Measurements from ENCODE around the gene RSU1.

The RSU1 gene

DNA sequence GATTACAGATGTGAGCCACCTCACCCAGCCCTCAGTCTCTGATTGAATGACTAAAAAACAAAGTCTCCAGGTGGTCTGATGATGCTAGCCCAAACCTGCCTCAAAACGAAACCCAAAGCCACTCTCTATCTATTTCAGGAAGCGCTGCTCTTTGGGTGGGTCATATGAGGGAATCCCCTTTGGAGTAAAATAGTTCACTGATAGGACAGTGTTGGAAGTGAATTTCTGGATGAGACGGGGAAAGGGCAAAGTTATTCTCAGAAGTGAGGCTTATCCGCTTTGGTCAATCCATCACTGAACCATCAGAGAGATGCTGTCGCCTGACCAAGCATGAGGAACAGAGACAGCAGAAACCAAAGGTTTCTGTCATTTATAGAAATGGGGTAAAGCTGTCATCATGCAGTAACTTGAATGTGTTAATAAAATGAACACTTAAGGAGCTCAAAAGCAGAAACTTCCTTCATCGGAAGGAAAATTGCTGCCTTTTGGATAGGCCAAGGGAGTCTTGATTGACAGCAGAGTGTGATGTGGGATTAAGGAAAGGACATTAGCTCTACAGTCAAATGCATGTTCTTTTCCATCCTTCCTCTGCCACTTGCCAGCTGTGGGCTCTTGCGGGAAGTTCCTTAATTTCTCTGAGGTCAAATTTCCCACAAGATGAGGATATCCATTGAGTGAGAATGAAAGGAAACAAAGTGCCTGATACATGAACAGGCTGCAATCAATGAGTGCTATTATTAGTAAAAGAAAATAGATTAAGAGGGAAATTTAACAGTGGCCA lies 230.7 kb downstream of the RSU1 start:
- DNase-seq: no peak

DNA sequence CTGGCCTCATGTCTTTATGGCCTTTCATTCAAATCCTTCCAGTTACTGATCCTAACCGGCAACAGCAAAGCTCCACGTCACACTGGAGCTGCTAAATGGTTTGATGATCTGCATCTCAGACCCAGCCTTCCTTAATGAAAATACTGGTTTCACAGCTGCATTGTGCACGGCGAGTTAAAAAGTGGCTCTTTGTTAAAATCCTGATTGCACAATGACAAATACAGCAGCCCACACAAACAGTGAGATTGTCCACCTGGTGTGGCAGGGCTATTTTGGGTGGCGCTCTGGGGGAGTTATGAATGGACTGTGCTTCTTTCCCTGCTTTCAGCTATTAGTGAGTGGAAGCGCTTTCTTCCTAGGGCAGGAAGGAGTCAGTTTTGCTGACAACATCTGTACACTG lies 232.1 kb downstream of the RSU1 start:
- peak; percentile 48 for DNase-seq

DNA sequence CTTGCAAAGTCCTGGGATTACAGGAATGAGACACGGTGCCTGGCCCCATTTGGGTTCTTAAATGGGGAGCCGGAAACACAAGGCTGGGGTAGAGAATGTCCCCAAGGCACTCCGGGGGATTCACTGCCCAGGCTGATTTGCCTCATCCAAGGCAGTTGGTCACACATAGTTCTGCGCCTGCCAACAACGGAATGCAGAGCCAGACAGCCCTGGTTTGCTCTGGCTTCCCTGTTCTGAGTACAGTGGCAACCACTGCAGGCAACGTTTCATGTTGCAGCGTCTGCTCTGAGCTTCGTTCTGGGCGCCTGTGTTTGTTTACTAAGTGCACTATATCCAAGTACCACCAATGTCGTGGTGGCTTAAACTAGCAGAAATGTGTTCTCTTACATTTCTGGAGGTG lies 233.8 kb downstream of the RSU1 start:
- DNase-seq: no peak

DNA sequence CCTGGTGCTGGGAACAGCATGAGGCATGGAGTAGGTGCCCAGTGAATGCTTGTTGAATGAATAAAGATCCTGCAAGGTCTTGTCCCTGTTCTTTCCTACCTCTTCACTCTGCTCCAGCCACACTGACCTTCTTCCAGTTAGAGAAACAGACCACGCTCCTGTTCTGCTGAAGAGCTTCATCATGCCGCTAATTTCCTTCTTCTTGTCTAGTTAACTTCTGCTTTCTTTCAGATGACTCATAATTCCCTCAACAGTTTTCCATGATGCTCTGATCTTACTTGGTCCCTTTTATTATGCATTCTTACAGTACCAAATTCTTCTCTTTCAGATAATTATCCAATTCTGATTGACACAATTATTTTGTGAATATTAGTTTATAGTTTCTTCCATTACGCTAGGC lies 236.0 kb downstream of the RSU1 start:
- DNase-seq: no peak

DNA sequence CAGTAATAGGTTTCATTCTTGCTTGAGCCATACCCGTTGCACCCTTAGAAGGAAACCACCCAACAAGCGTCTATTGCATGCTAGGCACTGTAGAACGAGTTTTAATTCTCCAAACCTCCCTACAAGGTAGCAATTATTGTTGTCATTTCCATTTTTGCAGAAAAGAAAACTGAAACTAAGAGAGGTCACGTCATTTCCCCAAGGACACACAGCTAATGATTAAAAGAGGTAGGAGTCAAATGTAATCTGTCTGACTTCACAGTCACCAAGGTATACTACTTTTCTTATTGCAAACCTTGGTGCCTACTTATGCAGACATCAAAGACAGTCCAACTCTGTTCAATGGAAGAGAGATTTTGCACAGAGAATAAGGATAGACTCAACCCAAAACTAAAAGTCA lies 246.5 kb downstream of the RSU1 start:
- no peak for DNase-seq

DNA sequence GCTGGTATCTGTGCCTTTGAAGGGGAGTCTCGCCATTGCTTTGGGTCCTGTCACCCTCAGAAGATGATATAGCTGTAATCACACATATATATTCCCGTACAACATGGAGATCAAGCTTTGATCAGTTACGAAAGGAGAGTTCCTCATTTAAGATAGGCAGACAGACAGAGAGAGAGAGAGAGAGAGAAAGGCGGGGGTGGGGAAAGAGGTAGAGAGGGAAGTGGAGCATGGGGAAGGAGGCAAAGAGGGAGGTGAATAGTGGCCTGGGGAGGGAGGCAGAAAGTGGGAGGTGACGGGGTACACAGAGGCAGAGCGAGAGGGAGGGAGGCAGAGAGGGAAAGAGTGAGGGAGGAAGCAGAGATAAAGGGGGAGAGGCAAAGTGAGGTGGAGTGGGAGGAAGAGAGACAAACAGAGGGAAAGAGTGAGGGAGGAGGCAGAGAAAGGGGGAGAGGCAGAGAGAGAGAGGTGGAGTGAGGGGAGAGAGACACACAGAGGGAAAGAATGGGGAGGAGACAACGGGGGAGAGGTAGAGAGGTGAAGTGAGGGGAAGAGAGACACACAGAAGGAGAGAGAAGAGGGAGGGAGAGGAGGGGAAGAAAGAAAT lies 250.9 kb downstream of the RSU1 start:
- no peak for DNase-seq

DNA sequence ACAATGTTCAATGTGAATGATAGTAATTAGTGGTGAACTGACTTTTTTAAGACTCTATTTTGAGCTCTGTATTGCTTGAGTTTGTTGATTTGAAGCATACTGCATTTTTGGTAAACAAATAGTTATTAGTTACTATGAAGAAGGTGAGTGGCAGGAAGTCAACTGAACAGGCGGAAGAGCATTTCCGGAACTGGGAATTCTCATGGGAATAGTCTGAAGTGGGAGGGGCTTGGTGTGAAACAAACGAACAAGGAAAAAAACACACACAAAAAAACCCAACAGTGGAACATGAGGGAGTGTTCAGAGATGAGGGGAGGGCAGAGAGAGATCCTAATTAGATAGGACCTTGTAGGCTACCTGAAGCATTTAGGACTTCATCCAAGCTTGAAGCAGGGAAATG lies 251.6 kb downstream of the RSU1 start:
- no peak for DNase-seq

DNA sequence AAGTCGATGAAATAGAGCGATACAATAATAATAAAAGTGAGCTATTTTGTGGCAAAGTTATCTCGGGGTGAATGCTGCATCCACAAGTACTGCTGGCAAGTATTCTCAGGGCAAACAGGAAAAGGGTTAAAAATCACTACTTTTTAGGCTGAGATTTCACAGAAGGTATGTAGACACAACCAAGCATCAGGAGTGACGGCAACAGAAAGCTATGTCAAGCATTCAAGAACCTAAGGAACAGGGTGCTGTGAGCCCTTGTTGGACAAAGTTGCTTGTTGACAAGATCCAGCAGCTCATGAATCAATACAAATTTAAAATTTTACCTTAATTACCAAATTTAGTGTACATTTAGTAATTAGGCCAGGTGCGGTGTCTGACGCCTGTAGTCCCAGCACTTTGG lies 254.3 kb downstream of the RSU1 start:
- no peak for DNase-seq

DNA sequence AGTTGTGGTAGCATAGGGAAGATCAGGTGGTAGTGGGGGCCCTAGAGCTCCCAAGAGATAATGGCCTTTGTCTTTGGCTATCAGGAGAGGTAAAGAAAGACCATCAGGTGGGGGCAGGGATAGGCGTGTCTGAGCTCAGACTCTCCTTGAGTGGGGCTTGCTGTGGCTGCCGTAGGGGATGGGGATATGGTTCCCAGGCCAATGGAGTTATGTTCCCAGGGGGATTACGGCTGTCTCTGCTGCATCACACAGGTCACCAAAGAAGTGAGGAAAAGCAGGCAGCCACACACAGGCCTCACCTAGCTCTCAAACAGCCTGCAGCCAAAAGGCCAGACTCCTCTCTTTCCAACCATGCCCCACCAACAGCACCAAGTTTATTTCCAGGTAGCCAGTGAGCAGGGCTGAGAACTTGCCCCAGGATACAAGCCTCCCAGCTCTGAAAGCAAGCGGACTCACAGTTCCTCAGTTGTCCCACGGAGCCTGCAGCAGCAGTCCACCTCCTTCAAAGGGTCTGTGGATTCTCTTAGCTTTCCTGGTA lies 257.9 kb downstream of the RSU1 start:
- no peak for DNase-seq

DNA sequence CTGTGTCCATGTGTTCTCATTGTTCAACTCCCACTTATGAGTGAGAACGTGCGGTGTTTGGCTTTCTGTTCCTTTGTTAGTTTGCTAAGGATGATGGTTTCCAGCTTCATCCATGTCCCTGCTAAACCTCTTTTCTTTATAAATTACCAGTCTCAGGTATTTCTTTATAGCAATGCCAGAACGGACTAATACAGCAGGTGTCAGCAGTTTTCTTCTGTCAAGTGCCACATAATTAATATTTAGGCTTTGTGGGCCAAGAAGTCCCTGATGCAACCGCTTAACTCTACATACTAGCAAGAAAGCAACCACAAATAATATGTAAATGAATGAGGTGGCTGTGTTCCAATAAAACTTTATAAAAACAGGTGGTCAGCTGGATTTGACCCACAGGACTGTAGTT lies 269.3 kb downstream of the RSU1 start:
- no peak for DNase-seq

DNA sequence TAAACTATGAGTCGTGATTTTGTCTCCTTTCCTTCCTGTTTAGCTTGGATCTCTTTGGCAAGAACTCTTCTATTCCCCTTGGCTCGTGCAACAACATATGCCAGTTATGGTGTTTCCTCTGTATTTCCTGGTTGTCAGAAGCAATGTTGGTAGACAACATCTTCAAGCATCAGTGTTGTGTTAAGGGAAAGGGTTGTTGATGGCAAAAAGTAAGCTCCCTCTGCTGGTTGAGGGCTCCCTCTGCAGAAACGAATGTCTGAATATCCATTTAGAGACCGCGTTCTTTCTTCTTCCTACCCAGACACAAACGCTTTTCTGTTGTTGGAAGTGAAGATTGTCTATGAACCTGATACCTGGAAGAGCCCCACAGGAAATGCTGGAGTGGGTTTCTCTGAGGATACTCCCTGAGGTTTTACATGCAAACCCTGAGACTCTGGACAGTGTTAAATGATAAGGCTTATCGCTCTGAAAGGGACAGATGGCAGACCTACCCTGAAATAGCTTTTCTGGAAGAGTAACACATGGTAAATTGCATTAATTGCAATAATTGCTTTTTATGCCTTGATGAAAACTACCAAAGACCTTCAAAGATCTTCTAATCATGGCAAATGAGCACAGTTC lies 272.0 kb downstream of the RSU1 start:
- peak; percentile 65 for DNase-seq

DNA sequence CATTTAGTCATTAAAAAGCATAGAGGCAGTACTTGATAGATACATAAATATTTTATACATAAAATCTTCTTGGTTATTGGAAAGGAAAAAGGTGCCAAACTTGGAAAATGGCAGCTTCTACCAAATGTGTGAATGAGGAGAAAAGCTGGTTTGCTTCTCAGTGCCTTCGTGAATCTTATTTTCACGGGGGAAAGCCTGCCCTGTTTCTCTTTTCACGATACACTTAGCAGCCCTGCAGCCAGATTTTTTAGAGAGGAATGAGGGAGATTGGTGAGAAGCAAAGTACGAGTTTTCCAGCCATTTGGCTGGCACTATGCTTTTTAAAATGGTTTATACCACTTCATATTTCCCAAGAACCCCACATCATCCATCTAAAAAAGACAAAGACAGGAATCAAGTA lies 272.6 kb downstream of the RSU1 start:
- no peak for DNase-seq

DNA sequence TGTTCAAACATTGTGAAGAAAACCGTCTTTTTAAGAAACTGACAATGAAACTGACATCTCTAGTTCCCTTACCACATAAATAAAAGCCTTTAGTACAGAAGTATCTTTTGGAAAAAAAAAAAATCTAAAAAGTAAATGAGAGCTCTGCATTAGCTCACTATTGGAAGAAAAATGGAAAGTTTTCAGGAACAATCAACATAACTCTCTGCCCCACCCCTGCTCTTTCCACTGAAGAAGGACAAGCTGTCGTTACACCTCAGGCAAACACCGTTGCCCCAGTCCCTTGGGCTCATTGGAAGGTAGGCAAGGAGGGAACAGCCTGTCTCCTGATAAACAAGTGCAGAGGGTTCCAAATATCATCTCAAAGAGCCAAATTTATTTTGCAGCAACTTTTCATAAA lies 273.1 kb downstream of the RSU1 start:
- no peak for DNase-seq
